Suprapubic skin (tissue), 3 donors: ENCODE measurements around the gene KRABD2.

Experiments
- CTCF ChIP-seq, 2 donors: fragments of 200-600 bp in 1 of 2; fragments of 450-650 bp in 1 of 2; sonication (generic) in 1 of 2; IDR thresholded peaks; one replicate each; pipeline ENCODE4 v1.5.1; 2016 to 2019; ENCODE audit warnings: antibody characterized with exemption in 2 of 2, mild to moderate bottlenecking in 1 of 2, moderate library complexity in 1 of 2
- EP300 ChIP-seq: sonication (generic); formaldehyde crosslinking; IDR thresholded peaks from one replicate; pipeline ENCODE4 v1.6.1; 2017; ENCODE audit warnings: antibody characterized with exemption

- TF ChIP-seq CTCF (IDR thresholded peaks at IDR 0.05) (no peak), EP300 (no peak)
Measured at GRCh38 chr17:8412089-8412488, 35.6 kb upstream of the KRABD2 start.
